HG02840 (cell line): ENCODE results near the gene ANK3.

ENCODE experiments used
- ATAC-seq: cut with Tn5 transposase; IDR thresholded peaks from one replicate; pipeline ENCODE4 v1.9.1; 2021; ENCODE audit warnings: mild to moderate bottlenecking, moderate library complexity, moderate number of reproducible peaks; ENCODE audit not compliant: unreplicated experiment, low FRiP score

The ANK3 gene

GRCh38 chr10:60382946-60383681 lies 6.6 kb downstream of the ANK3 start:
- ATAC-seq = no peak

GRCh38 chr10:60380781-60381180 lies 8.9 kb downstream of the ANK3 start:
- ATAC-seq = no peak

- ATAC-seq = no peak
Observed at GRCh38 chr10:60377955-60378354, 11.7 kb downstream of the ANK3 start.

GRCh38 chr10:60377042-60377352 lies 12.7 kb downstream of the ANK3 start:
- ATAC-seq = no peak

GRCh38 chr10:60376221-60377041 lies 13.2 kb downstream of the ANK3 start:
- ATAC-seq = no peak

- ATAC-seq = no peak
Observed at GRCh38 chr10:60375293-60376004, 14.2 kb downstream of the ANK3 start.

- ATAC-seq = no peak
Observed at GRCh38 chr10:60374836-60375235, 14.8 kb downstream of the ANK3 start.

GRCh38 chr10:60372436-60372835 lies 17.2 kb downstream of the ANK3 start:
- no peak for ATAC-seq

GRCh38 chr10:60369547-60369930 lies 20.1 kb downstream of the ANK3 start:
- ATAC-seq = no peak

- ATAC-seq = no peak
Observed at GRCh38 chr10:60368875-60369546, 20.7 kb downstream of the ANK3 start.

GRCh38 chr10:60367901-60368300 lies 21.8 kb downstream of the ANK3 start:
- ATAC-seq = no peak

GRCh38 chr10:60367431-60367830 lies 22.2 kb downstream of the ANK3 start:
- ATAC-seq = no peak

- ATAC-seq = no peak
Observed at GRCh38 chr10:60367024-60367423, 22.7 kb downstream of the ANK3 start.

GRCh38 chr10:60363187-60363586 lies 26.5 kb downstream of the ANK3 start:
- ATAC-seq = no peak

- ATAC-seq = no peak
Observed at GRCh38 chr10:60362461-60362860, 27.2 kb downstream of the ANK3 start.

- no peak for ATAC-seq
Observed at GRCh38 chr10:60359066-60359465, 30.6 kb downstream of the ANK3 start.

- peak; percentile 92 for ATAC-seq
Observed at GRCh38 chr10:60358282-60358681, 31.4 kb downstream of the ANK3 start.

- no peak for ATAC-seq
Observed at GRCh38 chr10:60353519-60354258, 36.0 kb downstream of the ANK3 start.

GRCh38 chr10:60352105-60352504 lies 37.6 kb downstream of the ANK3 start:
- ATAC-seq = no peak

- no peak for ATAC-seq
Observed at GRCh38 chr10:60351191-60351853, 38.4 kb downstream of the ANK3 start.
